K562 (cell line): ENCODE measurements around the gene GALNT7. TPM values are rescaled to one million over a fixed set of nuclear protein-coding genes. Genes with fewer than 3 reads are reported as not detected.

ENCODE experiments used
- BRF1 ChIP-seq: IDR thresholded peaks from 3 replicates; pipeline ENCODE4 v1.6.1; 2011; ENCODE audit warnings: borderline replicate concordance, mild to moderate bottlenecking; ENCODE audit not compliant: insufficient read length; ENCODE audit errors: extremely low read depth
- CAMTA2 ChIP-seq: fragments of 250-450 bp; sonication (Bioruptor Pico); conservative IDR thresholded peaks from 2 replicates; pipeline ENCODE4 v1.5.1; 2022
- FOXM1 ChIP-seq, 2 experiments: fragments of 450-650 bp in 1 of 2; sonication (generic) in 1 of 2; formaldehyde crosslinking in 1 of 2; IDR thresholded peaks; 2 replicates each; pipeline versions ENCODE4 v1.6.1 to v1.9.0; 2017 to 2022; ENCODE audit warnings: low read depth in 2 of 2, mild to moderate bottlenecking in 2 of 2, missing genetic modification reagents in 1 of 2, moderate library complexity in 1 of 2
- HDAC1 ChIP-seq, 2 experiments: fragments of 450-650 bp; IDR thresholded peaks; 2 replicates each; pipeline ENCODE4 v1.6.1; 2016 to 2017; ENCODE audit warnings: inconsistent platforms in 1 of 2, mild to moderate bottlenecking in 1 of 2, moderate library complexity in 1 of 2
- HDGF ChIP-seq: fragments of 450-650 bp; IDR thresholded peaks from 2 replicates; pipeline ENCODE4 v1.6.1; 2016
- MED1 ChIP-seq: sonication (generic); formaldehyde crosslinking; IDR thresholded peaks from 2 replicates; pipeline ENCODE4 v1.8.1; 2023; ENCODE audit warnings: missing genetic modification reagents, borderline replicate concordance
- NFIC ChIP-seq: fragments of 450-650 bp; IDR thresholded peaks from 2 replicates; pipeline ENCODE4 v1.6.1; 2017; ENCODE audit warnings: mild to moderate bottlenecking, inconsistent platforms
- RBM17 ChIP-seq: fragments of 200-400 bp; formaldehyde crosslinking; IDR thresholded peaks from 2 replicates; pipeline ENCODE4 v1.6.1; 2017; ENCODE audit warnings: low read depth, mild to moderate bottlenecking, low read length, borderline replicate concordance
- SIN3A ChIP-seq, 2 experiments: fragments of 150-350 bp in 1 of 2; IDR thresholded peaks; 2 replicates each; pipeline ENCODE4 v1.6.1; 2011 to 2016; ENCODE audit warnings: borderline replicate concordance in 2 of 2, low read depth in 2 of 2, low read length in 2 of 2, mild to moderate bottlenecking in 2 of 2, moderate library complexity in 2 of 2; ENCODE audit not compliant: control insufficient read depth in 1 of 2
- TARDBP ChIP-seq: fragments of 450-650 bp; IDR thresholded peaks from 2 replicates; pipeline ENCODE4 v1.6.1; 2016
- TCF7 ChIP-seq: sonication (generic); IDR thresholded peaks from 2 replicates; pipeline ENCODE4 v1.6.1; 2016; ENCODE audit warnings: antibody characterized with exemption, borderline replicate concordance
- TEAD1 ChIP-seq, 2 experiments: fragments of 450-650 bp in 1 of 2; sonication (generic) in 1 of 2; formaldehyde crosslinking; IDR thresholded peaks; 2 replicates each; pipeline versions ENCODE4 v1.4.0 to v1.8.0; 2020 to 2022; ENCODE audit warnings: mild to moderate bottlenecking in 2 of 2, missing genetic modification reagents in 1 of 2
- TOE1 ChIP-seq, 2 experiments: fragments of 450-650 bp in 1 of 2; sonication (generic) in 1 of 2; formaldehyde crosslinking in 1 of 2; IDR thresholded peaks; 2 replicates each; pipeline versions ENCODE4 v1.7.1 to v1.8.0; 2016 to 2022; ENCODE audit warnings: borderline replicate concordance in 2 of 2, mild to moderate bottlenecking in 2 of 2, antibody characterized with exemption in 1 of 2, inconsistent platforms in 1 of 2, low read depth in 1 of 2, missing genetic modification reagents in 1 of 2, moderate library complexity in 1 of 2
- polyA plus RNA-seq, 8 experiments: library from polyadenylated mRNA; depleted of rRNA in 4 of 8; stranded (reverse) in 5 of 8; unstranded in 3 of 8; fragments of >200 nt; fragmentation: Nextera tagmentation in 2 of 8; fragmentation: Illumina TruSeq in 1 of 8; extraction: Ambion mirVana in 2 of 8; extraction: Trizol in 1 of 8; gene quantifications; 2 replicates each; pipeline versions ENCODE4 v1.2.1 to v1.2.3, GENCODE V29; 2011 to 2014; ENCODE audit warnings: inconsistent platforms in 1 of 8, missing spikeins in 1 of 8
- total RNA-seq, 7 experiments: library from RNA; depleted of rRNA in 6 of 7; stranded (reverse); fragments of >200 nt in 6 of 7; fragmentation: Illumina TruSeq in 2 of 7; extraction: Trizol in 2 of 7; gene quantifications; 2 replicates each; pipeline versions ENCODE4 v1.2.1 to v1.2.3, GENCODE V29; 2011 to 2021; ENCODE audit warnings: low replicate concordance in 1 of 7
- TF ChIP-seq, protein P1 (sequence below): sonication (generic); formaldehyde crosslinking; IDR thresholded peaks from 2 replicates; pipeline ENCODE4 v1.8.0; 2022; ENCODE audit warnings: mild to moderate bottlenecking, missing genetic modification reagents
- TF ChIP-seq, protein P2 (sequence below): fragments of 250-450 bp; sonication (Bioruptor Pico); IDR thresholded peaks from 2 replicates; pipeline ENCODE4 v1.8.0; 2021; ENCODE audit warnings: moderate library complexity, mild to moderate bottlenecking, inconsistent platforms
- TF ChIP-seq, protein P3 (sequence below): conservative IDR thresholded peaks from 2 replicates; pipeline ENCODE4 v1.6.1; 2011; ENCODE audit warnings: low read depth, mild to moderate bottlenecking, low read length; ENCODE audit not compliant: control insufficient read depth
- TF ChIP-seq, protein P4 (sequence below): fragments of 450-650 bp; conservative IDR thresholded peaks from 2 replicates; pipeline ENCODE4 v1.6.1; 2016; ENCODE audit warnings: missing genetic modification characterization, low read depth, mild to moderate bottlenecking, control low read depth, missing compliant biosample characterization
- TF ChIP-seq, protein P5 (sequence below): fragments of 250-450 bp; sonication (Bioruptor Pico); IDR thresholded peaks from 2 replicates; pipeline ENCODE4 v1.5.0; 2021

Gene GALNT7
- total and polyA plus RNA-seq, 9 of the 15 experiments (the other 6 are each of a cell fraction or from before 2014, with no cell fraction given): 16.7 to 38.7 (median 31.1) TPM

DNA sequence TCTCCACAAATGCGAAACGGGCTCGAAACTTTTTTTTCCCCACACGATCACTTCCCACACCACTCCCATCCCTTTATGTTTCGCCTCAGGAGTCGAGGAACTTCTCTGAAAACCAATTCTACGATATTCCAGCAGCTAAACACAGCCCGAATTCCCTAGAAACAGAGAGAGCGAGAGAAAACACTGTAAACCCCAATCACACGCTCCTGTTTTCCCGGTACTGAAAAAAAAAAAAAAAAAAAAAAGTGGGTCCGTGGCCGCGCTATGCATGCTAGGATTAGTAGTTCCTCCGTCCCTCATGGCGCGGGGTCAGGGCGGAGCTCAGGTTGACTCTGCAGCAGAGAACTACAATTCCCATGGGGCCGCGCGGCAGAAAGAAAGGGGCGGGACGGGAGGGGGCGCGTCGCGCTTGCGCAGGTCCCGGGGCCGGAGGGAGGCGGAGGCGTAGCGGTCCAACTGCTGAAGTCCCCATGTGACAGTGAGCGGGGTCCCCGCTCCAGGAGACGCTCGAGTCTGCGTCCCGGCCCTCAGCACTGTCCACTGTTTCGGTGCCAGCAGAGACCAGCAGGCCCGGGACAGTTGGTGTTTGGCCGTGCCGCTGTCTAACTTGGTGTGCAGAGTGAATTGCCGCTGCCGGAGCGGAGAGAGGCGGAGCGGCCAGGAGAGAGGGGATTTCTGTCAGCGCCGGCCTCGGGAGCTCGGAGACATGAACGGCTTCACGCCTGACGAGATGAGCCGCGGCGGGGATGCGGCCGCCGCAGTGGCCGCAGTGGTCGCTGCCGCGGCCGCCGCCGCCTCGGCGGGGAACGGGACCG lies 202.1 kb downstream of the GALNT7 start, which contains the start of gene SAP30 (continued):
- TF ChIP-seq, protein P1, sequence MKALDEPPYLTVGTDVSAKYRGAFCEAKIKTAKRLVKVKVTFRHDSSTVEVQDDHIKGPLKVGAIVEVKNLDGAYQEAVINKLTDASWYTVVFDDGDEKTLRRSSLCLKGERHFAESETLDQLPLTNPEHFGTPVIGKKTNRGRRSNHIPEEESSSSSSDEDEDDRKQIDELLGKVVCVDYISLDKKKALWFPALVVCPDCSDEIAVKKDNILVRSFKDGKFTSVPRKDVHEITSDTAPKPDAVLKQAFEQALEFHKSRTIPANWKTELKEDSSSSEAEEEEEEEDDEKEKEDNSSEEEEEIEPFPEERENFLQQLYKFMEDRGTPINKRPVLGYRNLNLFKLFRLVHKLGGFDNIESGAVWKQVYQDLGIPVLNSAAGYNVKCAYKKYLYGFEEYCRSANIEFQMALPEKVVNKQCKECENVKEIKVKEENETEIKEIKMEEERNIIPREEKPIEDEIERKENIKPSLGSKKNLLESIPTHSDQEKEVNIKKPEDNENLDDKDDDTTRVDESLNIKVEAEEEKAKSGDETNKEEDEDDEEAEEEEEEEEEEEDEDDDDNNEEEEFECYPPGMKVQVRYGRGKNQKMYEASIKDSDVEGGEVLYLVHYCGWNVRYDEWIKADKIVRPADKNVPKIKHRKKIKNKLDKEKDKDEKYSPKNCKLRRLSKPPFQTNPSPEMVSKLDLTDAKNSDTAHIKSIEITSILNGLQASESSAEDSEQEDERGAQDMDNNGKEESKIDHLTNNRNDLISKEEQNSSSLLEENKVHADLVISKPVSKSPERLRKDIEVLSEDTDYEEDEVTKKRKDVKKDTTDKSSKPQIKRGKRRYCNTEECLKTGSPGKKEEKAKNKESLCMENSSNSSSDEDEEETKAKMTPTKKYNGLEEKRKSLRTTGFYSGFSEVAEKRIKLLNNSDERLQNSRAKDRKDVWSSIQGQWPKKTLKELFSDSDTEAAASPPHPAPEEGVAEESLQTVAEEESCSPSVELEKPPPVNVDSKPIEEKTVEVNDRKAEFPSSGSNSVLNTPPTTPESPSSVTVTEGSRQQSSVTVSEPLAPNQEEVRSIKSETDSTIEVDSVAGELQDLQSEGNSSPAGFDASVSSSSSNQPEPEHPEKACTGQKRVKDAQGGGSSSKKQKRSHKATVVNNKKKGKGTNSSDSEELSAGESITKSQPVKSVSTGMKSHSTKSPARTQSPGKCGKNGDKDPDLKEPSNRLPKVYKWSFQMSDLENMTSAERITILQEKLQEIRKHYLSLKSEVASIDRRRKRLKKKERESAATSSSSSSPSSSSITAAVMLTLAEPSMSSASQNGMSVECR (CRISPR knock-in tag): peak; percentile 80
- no peak for TF ChIP-seq TCF7
- peak; percentile 88 to 92 for TF ChIP-seq SIN3A (IDR thresholded peaks at IDR 0.05; ENCODE audit: borderline replicate concordance in 2 of 2, control insufficient read depth in 1 of 2, low read depth in 2 of 2, low read length in 2 of 2)
- peak in 1 of 2 experiments; percentile 96; a peak in 2 of 4 replicates for TF ChIP-seq HDAC1 (IDR thresholded peaks at IDR 0.05)
- TF ChIP-seq MED1: no peak
- TF ChIP-seq, protein P2, sequence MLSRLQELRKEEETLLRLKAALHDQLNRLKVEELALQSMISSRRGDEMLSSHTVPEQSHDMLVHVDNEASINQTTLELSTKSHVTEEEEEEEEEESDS (CRISPR knock-in tag): no peak
- no peak for TF ChIP-seq BRF1
- TF ChIP-seq HDGF: no peak
- peak; percentile 67; the same call in 1 of the 2 replicates for TF ChIP-seq TOE1 (IDR thresholded peaks at IDR 0.05; ENCODE audit: borderline replicate concordance)
- TF ChIP-seq TOE1 (CRISPR knock-in tag; IDR thresholded peaks at IDR 0.05; ENCODE audit: borderline replicate concordance, low read depth): no peak
- TF ChIP-seq NFIC: peak; percentile 63
- TF ChIP-seq, protein P3, sequence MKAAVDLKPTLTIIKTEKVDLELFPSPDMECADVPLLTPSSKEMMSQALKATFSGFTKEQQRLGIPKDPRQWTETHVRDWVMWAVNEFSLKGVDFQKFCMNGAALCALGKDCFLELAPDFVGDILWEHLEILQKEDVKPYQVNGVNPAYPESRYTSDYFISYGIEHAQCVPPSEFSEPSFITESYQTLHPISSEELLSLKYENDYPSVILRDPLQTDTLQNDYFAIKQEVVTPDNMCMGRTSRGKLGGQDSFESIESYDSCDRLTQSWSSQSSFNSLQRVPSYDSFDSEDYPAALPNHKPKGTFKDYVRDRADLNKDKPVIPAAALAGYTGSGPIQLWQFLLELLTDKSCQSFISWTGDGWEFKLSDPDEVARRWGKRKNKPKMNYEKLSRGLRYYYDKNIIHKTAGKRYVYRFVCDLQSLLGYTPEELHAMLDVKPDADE: peak; percentile 89
- no peak for TF ChIP-seq FOXM1 (IDR thresholded peaks at IDR 0.05; ENCODE audit: low read depth)
- no peak for TF ChIP-seq FOXM1 (CRISPR knock-in tag; IDR thresholded peaks at IDR 0.05; ENCODE audit: low read depth)
- TF ChIP-seq, protein P4, sequence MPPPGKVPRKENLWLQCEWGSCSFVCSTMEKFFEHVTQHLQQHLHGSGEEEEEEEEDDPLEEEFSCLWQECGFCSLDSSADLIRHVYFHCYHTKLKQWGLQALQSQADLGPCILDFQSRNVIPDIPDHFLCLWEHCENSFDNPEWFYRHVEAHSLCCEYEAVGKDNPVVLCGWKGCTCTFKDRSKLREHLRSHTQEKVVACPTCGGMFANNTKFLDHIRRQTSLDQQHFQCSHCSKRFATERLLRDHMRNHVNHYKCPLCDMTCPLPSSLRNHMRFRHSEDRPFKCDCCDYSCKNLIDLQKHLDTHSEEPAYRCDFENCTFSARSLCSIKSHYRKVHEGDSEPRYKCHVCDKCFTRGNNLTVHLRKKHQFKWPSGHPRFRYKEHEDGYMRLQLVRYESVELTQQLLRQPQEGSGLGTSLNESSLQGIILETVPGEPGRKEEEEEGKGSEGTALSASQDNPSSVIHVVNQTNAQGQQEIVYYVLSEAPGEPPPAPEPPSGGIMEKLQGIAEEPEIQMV (tag): no peak
- no peak for TF ChIP-seq TEAD1 (CRISPR knock-in tag; IDR thresholded peaks at IDR 0.05)
- TF ChIP-seq, protein P5, sequence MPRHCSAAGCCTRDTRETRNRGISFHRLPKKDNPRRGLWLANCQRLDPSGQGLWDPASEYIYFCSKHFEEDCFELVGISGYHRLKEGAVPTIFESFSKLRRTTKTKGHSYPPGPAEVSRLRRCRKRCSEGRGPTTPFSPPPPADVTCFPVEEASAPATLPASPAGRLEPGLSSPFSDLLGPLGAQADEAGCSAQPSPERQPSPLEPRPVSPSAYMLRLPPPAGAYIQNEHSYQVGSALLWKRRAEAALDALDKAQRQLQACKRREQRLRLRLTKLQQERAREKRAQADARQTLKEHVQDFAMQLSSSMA (CRISPR knock-in tag): no peak
- no peak for TF ChIP-seq TARDBP
- TF ChIP-seq CAMTA2 (CRISPR knock-in tag): no peak
- no peak for TF ChIP-seq RBM17
